Measurements from ENCODE around the gene EVI5L.

Gene EVI5L

GRCh38 chr19:7894612-7895309 lies 64.7 kb downstream of the EVI5L start:
- DNase-seq (ENCODE audit: low spot score): no peak

- DNase-seq (ENCODE audit: low spot score): no peak
Measured at GRCh38 chr19:7895565-7895964, 65.5 kb downstream of the EVI5L start.

GRCh38 chr19:7897292-7897691 lies 67.3 kb downstream of the EVI5L start:
- no peak for DNase-seq (ENCODE audit: low spot score)

- DNase-seq (ENCODE audit: low spot score): no peak
Measured at GRCh38 chr19:7898967-7899366, 68.9 kb downstream of the EVI5L start.

- DNase-seq (ENCODE audit: low spot score): no peak
Measured at GRCh38 chr19:7899751-7900378, 69.8 kb downstream of the EVI5L start.

- no peak for DNase-seq (ENCODE audit: low spot score)
Measured at GRCh38 chr19:7900401-7900870, 70.4 kb downstream of the EVI5L start.

- no peak for DNase-seq (ENCODE audit: low spot score)
Measured at GRCh38 chr19:7900931-7901330, 70.9 kb downstream of the EVI5L start.

- no peak for DNase-seq (ENCODE audit: low spot score)
Measured at GRCh38 chr19:7901337-7901736, 71.3 kb downstream of the EVI5L start.

- DNase-seq (ENCODE audit: low spot score): no peak
Measured at GRCh38 chr19:7902796-7903243, 72.8 kb downstream of the EVI5L start.

- peak; percentile 98 for DNase-seq (ENCODE audit: low spot score)
Measured at GRCh38 chr19:7903244-7904073, 73.4 kb downstream of the EVI5L start, which contains the start of gene MAP2K7. TSS of gene MAP2K7 (plus strand) at chr19:7903877. CDS start at chr19:7903945, 68 bp downstream.

- DNase-seq (ENCODE audit: low spot score): no peak
Measured at GRCh38 chr19:7904074-7905020, 74.3 kb downstream of the EVI5L start.

- DNase-seq (ENCODE audit: low spot score): no peak
Measured at GRCh38 chr19:7905268-7905667, 75.2 kb downstream of the EVI5L start.

- DNase-seq (ENCODE audit: low spot score): no peak
Measured at GRCh38 chr19:7905859-7906258, 75.8 kb downstream of the EVI5L start.

- no peak for DNase-seq (ENCODE audit: low spot score)
Measured at GRCh38 chr19:7907122-7907521, 77.1 kb downstream of the EVI5L start.

- DNase-seq (ENCODE audit: low spot score): no peak
Measured at GRCh38 chr19:7907544-7907943, 77.5 kb downstream of the EVI5L start.

GRCh38 chr19:7908078-7908699 lies 78.2 kb downstream of the EVI5L start:
- DNase-seq (ENCODE audit: low spot score): no peak

GRCh38 chr19:7908742-7909461 lies 78.9 kb downstream of the EVI5L start:
- DNase-seq (ENCODE audit: low spot score): no peak

- no peak for DNase-seq (ENCODE audit: low spot score)
Measured at GRCh38 chr19:7909471-7910067, 79.6 kb downstream of the EVI5L start.
